ENCODE results near the gene EPHB2.

The EPHB2 gene

DNA sequence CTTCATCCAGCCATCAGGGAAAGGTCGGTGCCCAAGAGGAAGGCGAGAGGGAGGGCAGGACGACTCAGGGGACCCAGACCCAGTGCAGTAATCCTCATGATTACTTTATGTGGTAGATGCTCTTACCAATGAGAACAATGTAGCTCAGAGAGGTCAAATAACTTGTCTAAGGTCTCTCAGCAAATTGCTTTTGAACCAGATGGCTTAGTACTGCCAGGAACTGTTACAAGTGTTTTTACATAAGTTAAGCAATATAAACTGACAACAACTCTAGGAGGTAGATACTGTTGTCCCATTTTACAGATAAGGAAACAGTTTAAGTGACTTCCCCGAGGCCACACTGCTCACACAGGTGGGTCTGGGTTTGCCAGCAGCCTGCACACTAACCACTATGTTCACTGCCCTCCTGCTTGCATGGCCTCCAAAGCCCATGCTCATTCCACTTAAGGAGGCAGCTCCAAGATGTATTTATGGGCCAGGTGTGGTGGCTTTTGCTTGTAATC lies 150.3 kb downstream of the EPHB2 start:
- no peak for DNase-seq (ENCODE audit: low spot score)

DNA sequence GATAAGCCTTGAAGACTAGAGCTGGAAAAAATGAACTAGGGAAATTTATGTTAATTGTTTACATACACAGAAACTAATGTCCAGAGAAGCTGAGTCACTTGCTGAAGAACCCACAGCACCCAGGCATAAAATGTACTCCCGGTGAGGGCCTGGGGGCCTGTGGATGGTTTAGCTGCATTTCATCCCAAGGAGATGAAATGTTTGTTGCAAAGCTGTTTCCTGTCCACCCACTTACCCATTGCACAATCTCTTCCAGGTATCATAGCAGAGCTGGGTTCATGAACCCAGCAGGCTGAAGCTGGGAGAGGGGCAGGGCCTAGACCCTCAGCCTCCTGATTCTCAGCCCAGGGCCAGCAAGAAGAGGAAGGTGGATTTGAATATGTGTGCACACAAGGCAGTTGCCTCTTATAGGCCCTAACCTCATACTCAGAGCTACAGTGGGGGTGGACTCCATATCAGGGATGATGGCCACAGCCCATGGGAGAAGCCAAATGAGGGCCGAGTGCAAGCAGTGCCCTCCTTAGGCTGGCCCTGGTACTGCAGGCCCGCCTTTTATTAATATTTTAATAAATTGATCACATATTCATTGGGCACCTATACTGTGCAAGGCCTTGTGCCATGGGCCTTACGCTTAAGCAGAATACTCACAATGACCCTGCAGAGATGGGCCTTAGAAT lies 151.3 kb downstream of the EPHB2 start:
- DNase-seq (ENCODE audit: low spot score) = peak; percentile 39

DNA sequence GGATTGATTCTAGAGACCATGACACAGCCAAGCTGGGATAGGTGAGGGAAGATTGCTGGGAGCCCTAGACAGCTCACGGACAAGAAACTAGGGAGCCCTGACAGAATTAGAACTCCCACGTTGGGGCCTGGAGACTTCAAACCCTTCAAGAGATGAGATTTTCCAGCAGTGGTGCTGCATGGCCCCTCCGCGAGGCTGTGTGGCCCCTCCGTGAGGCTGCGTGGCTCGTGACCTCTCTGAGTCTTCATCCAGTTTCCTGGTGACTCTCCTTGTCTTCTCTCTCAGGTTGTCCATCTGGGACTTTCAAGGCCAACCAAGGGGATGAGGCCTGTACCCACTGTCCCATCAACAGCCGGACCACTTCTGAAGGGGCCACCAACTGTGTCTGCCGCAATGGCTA lies 152.1 kb downstream of the EPHB2 start:
- DNase-seq (ENCODE audit: low spot score) = no peak

DNA sequence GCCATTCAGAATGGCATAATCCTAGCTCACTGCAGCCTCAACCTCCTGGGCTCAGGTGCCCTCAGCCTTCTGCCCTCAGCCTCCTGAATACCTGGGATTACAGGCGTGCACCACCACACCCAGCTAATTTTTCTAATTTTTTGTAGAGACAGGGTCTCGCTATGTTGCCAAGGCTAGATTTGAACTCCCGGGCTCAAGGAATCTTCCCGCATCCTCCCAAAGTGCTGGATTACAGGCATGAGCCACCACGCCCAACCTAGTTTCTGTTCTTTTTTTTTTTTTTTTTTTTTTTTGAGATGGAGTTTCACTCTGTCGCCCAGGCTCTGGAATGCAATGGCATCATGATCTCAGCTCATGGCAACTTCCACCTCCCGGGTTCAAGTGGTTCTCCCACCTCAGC lies 153.1 kb downstream of the EPHB2 start:
- no peak for DNase-seq (ENCODE audit: low spot score)

DNA sequence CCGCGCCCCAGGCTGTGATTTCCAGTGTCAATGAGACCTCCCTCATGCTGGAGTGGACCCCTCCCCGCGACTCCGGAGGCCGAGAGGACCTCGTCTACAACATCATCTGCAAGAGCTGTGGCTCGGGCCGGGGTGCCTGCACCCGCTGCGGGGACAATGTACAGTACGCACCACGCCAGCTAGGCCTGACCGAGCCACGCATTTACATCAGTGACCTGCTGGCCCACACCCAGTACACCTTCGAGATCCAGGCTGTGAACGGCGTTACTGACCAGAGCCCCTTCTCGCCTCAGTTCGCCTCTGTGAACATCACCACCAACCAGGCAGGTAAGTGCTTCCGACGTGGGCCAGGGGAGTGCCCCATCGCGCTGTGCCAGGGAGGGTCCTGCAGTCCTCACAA lies 154.2 kb downstream of the EPHB2 start:
- no peak for DNase-seq (ENCODE audit: low spot score)

DNA sequence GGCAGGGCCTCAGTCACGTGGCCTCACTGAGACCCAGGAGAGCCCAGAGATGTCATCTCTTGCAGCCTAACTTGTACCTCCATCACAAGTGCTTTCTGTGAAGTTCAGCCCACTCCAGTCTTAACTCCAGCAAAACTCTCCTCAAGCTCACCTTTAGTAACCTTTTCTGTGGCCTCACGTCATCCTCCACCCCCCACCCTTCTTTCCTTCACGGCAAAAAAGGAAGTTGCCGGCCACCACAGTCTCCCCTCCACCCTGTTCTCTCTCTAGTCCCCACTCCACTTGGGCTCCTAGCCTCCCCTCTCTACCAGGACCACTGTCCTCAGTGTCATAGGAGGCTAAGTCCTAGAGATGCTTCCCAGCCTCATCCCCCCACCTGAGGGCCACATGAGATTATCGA lies 155.1 kb downstream of the EPHB2 start:
- DNase-seq (ENCODE audit: low spot score) = no peak

DNA sequence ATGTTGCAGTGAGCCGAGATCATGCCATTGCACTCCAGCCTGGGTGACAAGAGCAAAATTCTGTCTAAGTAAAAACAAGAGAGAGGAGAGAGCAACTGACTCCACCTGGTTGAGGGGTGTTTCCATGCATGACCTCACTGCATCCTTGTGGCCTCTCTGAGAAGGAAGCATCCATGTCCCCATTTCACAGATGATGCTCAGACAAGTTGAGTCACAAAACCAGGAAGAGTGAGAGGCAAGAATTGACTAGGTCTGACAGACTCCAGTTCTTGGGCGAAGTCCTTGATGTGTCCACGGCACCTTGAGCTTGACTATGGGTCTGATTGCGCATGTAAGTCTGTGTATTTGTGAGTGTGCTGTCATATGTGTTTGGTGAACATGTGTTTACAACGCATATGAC lies 156.2 kb downstream of the EPHB2 start:
- no peak for DNase-seq (ENCODE audit: low spot score)

DNA sequence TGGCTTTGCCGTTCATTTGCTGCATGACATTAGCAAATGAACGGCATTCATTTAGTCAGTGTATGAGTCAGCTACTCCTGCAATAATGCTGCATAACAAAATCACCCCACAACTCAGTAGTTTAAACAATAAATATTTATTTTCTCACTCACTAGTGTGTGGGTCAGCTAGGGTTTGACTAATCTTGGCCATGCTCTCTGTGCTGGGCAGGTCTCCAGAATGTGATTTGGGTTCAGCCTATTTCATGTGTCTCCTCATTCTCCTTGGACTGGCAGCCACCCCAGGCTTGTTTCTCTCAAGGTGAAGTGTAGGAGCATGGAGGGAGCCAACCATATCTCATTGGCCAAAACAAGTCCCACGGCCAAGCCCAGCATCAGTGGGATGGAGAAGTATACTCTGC lies 157.7 kb downstream of the EPHB2 start:
- DNase-seq (ENCODE audit: low spot score) = no peak

DNA sequence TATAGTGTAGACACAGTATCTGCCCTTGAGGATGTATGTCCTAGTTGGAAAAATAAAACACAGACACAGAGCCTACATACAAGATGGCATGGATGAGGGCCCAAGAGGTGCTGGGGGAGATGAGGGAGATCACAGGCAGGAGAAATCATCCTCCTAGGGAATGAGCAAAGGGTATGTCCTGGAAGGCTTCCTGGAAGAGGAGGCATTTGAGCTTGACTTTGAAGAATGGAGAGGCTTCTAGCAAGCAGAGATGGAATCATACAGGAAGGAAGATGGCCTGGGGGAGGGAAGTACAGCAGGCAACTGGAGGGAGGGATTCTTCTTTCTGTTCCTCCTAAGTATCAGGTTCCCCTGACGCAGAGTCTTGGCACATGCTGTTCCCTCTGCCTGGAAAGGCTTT lies 158.7 kb downstream of the EPHB2 start:
- no peak for DNase-seq (ENCODE audit: low spot score)

DNA sequence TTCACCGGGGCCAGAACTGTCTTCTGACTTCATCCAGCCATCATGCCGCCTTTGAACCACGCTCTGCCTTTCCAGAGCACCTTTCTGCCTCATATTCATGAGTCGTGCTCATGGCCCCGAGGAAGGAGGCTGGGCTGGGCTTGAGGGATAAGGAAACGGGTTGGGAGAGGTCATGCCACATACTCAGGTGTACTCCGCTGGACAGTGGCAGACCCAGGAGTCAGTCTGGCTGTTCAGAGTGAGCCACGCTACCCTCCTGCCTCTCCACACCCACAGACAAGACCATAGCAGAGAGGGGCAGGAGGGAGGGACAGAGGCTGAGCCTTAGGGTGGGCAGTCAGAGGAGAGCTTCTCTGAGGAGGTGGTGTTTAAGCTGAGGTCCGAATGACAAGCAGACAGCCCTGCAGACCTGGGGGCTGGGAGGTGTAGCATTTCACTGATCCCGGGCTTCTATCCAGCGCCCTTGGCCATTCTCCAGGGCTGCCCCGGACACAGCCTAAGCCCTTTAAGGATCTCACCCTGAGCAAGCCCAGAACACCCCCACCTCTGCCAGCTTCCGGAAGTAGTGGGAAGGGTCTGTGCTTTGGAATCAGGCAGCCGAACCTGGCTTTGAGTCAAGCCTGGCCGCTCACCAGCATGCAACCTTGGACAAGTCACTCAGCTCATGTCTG lies 159.7 kb downstream of the EPHB2 start:
- DNase-seq (ENCODE audit: low spot score) = no peak

DNA sequence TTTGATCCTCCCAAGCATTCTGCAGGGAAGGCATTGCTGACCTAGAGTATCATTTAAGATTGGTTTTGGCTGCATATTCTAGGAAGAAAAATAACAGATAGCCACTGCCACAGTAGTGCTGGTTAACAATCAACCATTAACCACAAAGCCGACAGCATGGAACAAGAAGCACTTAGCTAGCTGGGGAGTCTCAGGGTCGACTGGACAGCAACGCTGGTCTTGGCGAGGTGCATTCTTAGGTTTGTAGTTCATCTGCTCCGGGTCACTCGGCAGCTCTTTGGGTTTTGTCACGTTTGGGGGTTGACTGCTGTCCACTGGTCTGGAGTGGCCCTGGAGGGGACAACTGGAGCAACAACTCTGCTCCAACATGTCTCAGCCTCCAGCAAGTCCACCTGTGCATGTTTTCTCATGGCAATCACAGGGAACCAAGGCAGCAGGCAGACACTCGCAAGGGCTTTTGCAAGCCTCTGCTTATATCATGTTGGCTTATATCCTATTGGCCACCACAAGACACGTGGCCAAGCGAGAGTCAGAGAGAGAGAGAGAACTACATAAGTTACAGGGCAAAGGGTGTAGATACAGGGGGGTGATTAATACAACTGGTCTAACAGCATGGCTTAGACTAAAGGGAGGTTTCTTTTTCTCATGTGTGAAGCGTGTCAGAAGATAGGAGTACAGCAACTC lies 162.5 kb downstream of the EPHB2 start:
- no peak for DNase-seq (ENCODE audit: low spot score)

DNA sequence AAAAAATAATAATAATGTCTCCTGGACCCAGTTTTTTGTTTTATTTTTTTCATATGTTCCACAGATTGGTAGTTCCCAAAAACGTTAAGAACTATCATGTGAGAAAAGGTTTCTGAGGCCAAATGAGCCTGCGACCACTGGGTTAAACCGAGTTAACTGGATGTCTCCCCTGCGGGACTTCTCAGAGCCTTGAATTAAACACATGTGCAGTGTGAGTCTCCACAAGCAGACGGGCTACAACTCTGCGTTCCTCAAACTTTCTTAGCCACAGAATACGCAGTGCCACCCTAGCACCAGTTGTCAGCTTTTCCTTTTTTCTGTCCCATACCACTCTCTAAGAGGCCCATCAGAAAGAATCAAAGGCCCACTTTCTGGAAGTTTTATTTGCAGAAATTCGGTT lies 164.1 kb downstream of the EPHB2 start:
- no peak for DNase-seq (ENCODE audit: low spot score)

DNA sequence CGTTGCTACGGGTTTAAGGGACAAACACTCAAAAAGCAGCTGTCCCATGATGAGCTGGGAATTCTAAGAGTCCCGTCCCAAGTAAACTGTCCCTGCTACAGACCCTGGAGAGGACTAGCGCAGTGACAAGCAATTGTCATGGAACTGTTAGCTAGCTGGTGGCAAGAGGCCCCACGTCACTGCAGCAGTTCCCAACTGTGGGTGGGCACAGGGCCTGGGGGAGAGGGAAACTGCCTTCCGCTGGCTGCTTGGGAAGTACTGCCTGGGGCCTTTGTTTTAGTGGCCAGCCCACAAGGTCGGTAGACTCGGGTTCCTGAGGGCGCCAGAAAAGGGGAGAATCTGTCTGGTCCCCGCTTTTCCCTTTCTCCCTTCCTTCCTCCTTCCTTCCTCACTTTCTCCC lies 164.6 kb downstream of the EPHB2 start:
- no peak for DNase-seq (ENCODE audit: low spot score)

DNA sequence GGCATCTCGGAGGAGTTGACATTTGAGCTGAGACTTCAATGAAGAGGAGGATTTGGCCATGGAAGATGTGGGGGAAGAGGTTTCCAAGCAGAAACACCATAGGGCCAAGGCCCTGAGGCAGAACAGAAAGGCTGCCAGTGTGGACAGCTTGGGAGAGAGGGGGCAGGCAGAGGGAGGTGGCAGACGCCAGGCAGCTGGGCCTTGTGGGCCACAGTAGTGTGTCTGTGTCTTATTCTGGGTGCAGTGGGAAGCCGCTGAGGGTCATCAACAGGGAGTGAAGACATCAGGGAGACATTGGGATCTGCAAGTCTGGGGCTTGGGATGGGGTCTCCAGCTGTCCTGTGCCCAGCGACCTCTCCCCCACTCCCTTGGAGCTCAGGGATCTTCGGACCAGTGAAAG lies 165.2 kb downstream of the EPHB2 start:
- no peak for DNase-seq (ENCODE audit: low spot score)

DNA sequence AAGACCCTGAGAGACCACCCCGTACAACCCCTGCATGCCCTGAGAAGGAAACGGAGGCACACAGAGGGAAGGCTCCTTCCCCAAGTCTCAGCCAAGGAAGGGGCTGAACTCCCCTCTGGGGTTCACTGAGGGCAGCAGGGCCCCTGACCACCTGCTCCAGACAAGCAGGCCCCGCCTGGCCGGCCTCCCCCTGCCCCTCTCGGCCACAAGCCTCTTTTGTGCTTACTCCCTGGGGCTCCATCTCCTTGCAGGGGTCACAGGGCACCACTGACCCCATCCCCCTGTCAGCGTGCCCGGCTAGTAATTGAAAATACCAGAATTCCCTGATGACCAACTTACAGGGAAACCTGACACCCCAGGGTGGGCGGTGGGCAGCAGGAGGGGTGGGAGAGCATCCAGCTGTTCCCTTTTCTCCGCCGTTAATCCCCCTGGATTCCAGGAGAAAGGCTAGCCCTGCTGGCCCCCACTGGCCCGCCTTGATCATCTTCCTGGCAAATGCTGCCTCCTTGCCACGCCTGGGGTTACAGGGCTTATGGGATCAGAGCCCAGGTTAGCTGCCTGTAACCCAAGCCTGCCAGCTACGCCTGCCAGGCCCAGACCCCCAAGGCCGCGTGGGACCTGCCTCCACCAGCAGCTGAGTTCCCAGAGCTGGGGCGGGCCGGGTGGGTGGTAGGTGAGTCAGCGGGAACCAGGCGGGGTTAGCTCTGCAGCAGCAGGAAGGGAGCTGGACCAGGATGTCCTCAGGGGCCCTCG lies 165.9 kb downstream of the EPHB2 start:
- peak; percentile 24 for DNase-seq (ENCODE audit: low spot score)

DNA sequence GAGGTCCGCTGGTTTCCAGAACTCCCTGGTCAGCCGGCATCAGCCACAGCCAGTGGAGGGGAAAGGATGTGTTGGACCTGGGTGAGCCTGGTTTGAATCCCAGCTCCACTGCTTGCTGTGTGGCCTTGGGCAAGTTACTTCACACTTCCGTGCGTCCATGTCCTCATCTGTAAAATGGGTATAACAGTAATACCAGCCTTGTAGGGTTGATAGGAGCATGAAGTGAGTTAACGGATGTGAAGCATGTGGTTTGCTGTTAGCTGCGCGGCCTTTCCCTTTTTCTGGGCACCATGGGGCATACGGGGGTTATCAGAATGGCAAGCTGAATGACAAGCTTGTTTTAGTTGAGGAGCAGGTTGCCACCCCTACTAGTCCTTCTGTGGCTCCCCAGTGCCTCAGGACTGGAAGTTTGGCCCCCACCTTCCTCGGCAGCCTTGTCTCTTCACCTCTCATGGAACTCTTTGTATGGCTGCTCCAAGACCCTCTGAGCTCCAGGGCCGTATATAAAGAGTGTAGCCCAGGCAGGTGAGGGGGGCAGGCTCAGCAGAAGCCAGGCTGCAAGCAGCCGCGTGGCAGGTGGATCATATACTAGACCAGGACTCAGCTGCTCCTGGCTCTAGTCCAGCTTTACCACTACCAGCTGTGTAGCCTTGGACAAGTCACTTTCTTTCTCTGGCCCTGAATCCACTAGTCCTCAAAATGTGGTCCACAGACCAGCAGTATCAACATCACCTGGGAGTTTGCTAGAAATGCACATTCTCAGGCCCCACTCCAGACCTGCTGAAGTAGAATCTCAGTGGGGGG lies 166.7 kb downstream of the EPHB2 start:
- no peak for DNase-seq (ENCODE audit: low spot score)

DNA sequence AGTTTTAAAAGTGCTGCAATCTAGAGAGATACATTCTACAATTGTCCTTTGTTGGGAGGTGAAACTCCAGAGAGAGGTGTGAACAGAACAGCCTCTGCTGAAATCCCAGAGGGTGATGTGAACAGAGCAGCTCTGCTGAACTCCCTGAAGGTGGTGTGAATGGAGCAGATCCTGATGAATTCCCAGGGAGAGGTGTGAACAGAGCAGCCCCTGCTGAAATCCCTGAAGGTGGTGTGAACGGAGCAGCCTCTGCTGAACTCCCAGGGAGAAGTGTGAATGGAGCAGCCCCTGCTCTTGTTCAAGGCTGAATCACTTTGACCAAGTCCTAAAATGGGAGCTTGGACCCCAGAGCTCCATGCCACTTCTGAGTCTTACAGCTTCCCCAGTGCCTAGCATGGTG lies 167.3 kb downstream of the EPHB2 start:
- no peak for DNase-seq (ENCODE audit: low spot score)

DNA sequence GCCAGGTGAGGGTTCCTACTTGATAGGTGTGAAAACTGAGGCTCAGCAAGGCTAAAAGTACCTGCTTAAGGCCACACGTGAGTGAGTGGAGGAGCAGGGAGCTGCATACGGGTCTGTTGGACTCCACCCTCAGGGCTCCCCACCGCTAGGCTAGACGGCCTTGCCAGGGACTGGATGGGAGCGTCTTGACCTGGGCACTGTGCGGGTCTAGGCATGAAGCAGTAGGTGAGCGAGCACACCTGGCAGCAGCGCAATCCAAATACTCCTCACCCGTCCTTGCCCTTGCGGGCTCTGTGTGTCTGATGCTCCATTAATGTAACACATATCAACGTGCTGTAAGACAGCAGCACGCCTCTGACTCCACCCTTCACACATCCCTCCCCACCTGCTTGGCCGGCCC lies 168.0 kb downstream of the EPHB2 start:
- DNase-seq (ENCODE audit: low spot score) = no peak

DNA sequence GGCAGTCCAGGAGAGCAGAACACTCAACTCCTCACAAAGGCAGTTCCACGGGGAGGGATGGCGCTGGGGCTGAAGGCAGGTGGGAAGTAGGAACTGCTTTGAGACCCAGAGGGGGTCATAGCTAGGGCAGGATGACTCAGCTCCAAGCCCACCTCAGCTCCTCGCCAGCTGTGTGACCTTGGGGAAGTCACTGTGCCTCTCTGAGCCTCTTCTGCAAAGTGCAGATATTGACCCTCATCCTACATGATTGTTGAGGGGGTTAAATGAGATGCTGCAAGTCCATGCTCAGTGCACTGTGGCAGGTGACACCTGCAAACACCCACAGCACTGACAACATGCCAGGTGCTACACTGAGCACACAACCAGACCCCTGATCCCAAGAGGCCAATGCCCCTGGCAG lies 168.8 kb downstream of the EPHB2 start:
- DNase-seq (ENCODE audit: low spot score) = no peak

DNA sequence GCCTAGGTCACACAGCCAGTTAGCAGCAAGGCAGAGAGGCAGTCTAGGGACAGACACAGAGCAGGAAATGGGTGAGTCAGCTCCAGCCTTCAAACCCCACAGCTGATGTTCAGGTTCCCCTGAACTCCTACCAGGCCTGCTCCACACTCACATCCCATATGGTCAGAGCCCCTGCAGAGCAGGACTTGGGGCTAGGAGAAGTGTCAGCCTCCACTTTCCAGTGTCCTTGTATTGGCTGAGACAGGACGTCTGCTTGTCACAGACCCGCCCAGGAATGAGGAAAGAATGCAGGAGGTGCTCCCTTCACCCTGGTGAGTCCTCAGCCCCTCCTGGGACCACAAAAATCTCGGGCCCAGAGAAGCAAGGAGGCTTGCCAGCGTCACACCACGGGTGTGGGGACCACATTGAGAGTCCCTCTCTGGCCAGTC lies 169.5 kb downstream of the EPHB2 start:
- DNase-seq (ENCODE audit: low spot score) = peak; percentile 75

DNA sequence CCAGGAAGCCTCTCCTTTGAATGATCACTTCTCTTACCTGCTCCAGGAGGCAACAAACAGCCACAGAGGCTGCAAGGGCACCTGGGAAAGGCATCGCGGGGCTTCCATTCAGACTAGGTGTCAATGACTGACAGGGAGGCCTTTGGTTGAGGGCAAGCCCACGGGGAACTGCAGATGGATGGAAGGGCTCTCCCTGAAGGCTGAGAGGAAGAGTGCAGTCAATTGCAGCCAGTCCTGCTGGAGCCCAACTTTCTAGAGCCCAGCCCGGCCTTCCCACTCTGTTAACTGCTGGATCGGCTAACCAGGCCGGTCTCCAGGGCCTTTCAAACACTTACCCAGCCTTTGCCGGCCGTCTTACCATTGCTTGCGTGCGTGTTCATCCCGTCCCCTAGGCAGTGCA lies 172.8 kb downstream of the EPHB2 start:
- no peak for DNase-seq (ENCODE audit: low spot score)
